GM21360 (cell line): ENCODE results near the gene CCT8L2.
"Not testable (repeated sequence)": the region's sequence is repeated elsewhere in the genome, so short reads cannot be mapped to it uniquely, and the experiment has no call there.

ENCODE experiments used
- ATAC-seq: cut with Tn5 transposase; IDR thresholded peaks from one replicate; pipeline ENCODE4 v1.9.1; 2021; ENCODE audit warnings: mild to moderate bottlenecking, moderate library complexity; ENCODE audit not compliant: unreplicated experiment

The CCT8L2 gene

DNA sequence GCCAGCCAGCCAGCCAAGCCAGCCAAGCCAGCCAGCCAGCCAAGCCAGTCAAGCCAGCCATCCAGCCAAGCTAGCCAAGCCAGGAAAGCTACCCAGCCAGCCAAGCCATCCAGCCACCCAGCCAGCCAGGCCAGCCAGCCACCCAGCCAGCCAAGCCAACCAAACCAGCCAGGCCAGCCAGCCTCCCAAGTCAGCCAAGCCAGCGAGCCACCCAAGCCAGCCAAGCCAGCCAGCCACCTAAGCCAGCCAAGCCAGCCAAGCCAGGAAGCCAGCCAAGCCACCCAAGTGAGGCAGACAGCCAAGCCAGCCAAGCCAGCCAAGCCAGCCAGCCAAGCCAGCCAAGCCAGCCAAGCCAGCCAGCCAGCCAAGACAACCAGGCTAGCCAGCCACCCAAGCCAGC, 32.6 kb downstream of the CCT8L2 start:
- ATAC-seq = not testable (repeated sequence)

DNA sequence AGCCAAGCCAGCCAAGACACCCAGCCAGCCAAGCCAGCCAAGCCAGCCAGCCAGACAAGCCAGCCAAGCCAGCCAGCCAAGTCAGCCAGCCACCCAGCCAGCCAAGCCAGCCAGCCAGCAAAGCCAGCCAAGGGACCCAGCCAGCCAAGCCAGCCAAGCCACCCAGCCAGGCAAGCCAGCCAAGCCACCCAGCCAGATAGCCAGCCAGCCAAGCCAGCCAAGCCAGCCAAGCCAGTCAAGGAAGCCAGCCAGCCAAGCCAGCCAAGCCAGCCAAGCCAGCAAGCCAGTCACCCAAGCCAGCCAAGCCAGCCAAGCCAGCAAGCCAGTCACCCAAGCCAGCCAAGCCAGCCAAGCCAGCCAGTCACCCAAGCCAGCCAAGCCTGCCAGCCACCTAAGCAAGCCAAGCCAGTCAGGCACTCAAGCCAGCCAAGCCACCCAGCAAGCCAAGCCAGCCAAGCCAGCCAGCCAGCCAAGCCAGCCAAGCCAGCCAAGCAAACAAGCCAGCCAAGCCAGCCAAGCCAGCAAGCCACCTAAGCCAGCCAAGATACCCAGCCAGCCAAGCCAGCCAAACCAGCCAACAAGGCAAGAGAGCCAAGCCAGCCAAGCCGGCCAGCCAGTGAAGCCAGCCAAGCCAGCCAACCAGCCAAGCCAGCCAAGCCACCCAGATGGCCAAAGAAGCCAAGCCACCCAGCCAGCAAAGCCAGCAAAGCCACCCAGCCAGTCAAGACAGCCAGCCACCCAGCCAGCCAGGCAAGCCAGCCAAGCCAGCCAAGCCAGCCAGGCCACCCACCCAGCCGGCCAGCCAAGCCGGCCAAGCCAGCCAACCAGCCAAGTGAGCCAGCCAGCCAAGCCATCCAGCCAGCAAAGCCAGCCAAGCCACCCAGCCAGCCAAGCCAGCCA, 33.3 kb downstream of the CCT8L2 start:
- ATAC-seq = no peak

DNA sequence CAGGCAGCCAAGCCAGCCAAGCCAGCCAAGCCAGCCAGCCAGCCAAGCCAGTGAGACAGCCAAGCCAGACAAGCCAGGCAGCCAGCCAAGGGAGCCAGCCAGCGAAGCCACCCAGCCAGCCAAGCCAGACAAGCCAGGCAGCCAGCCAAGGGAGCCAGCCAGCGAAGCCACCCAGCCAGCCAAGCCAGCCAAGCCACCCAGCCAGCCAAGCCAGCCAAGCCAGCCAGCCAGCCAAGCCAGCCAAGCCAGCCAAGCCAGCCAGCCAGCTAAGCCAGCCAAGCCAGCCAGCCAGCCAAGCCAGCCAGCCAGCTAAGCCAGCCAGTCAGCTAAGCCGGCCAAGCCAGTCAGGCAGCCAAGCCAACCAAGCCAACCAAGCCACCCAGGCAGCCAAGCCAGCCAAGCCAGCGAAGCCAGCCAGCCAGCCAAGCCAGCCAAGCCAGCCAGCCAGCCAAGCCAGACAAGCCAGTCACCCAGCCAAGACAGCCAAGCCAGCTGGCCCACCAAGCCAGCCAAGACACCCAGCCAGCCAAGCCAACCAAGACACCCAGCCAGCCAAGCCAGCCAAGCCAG, 34.1 kb downstream of the CCT8L2 start:
- ATAC-seq = not testable (repeated sequence)

DNA sequence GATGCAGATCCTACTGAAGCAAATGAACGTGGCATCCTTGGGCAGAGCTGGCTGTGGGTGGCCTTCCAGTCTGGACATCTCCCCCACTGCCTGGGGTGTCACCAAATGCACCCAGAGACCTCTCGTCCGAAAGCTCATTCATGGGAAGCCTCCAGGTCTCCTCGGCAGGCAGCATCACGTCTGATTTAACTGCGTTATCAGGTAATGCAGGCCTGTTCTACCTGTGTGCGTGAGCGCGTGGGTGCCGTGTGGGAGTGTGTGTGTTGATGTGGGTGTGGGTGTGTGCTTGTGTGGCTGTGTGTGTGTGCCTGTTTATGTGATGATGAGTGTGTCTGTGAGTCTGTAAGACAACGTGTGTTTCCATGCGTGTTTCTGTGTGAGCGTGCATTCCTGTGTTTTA, 35.1 kb downstream of the CCT8L2 start:
- not testable (repeated sequence) for ATAC-seq

DNA sequence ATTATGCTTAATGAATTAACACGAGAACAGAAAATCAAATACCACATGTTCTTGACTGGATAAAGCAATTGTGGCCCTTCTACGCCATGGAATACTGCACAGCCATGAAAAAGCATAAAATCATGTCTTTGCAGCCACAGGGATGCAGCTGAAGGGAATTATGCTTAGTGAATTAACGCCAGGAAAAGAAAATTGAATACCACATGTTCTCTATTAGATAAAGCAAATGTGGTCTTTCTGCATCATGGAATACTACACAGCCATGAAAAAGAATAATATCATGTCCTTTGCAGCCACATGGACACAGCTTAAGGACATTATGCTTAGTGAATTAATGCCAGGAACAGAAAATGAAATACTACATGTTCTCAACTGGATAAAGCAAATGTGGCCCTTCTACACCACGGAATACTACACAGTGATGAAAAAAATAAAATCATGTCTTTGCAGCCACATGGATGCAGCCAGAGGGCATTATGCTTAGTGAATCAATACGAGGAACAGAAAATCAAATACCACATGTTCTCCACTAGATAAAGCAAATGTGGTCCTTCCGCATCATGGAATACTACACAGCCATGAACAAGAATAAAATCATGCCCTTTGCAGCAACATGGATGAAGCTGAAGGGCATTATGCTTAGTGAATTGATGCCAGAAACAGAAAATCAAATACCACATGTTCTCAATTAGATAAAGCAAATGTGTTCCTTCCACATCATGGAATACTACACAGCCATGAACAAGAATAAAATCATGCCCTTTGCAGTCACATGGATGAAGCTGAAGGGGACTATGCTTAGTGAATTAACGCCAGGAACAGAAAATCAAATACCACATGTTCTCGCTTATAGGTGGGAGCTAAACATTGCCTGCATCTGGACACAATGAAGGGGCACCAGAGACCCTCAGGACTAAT, 37.3 kb downstream of the CCT8L2 start:
- not testable (repeated sequence) for ATAC-seq

DNA sequence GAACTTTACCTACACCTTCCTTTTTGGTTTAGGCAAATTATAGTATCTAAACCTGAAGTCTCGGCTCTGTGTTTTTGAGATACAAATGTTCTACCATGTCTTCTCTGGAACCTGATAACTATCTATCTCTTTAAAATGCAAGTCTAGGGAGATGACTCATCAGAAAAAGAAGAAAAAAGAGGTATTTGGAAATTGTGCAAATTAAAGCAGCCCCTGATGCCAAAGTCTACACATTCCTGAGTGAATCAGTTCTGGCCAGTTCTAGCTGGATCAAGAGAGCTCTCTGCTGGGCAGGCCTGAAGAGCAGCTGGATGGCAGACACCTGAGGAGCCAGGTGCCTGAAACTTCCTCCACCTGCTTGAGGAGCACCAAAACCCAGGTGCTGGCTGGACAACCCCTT, 49.3 kb downstream of the CCT8L2 start:
- not testable (repeated sequence) for ATAC-seq
